H1 (cell line): Measurements from ENCODE around the gene ARHGEF4. TPM values are rescaled to one million over a fixed set of nuclear protein-coding genes. Genes with fewer than 3 reads are reported as not detected.

Experiments used
- CTCF ChIA-PET: fragments of 300-600 bp; sonication (Branson Sonifier 250); formaldehyde crosslinking; loops from one replicate; lab custom pipeline; 2021; ENCODE audit not compliant: partially characterized antibody; lab: Charles Lee
- POLR2A ChIA-PET: fragments of 300-600 bp; sonication (Branson Sonifier 250); formaldehyde crosslinking; loops from one replicate; lab custom pipeline; 2021; ENCODE audit warnings: inconsistent platforms; ENCODE audit not compliant: partially characterized antibody; lab: Charles Lee
- DNase-seq, 2 experiments: peaks; one replicate each; pipeline versions ENCODE4 v3.0.0 to v3.0.0-alpha.2; 2010 to 2022; ENCODE audit warnings: low spot score in 2 of 2, low read depth in 1 of 2, mixed read lengths in 1 of 2
- FAIRE-seq: peaks from 2 replicates; lab custom pipeline; 2011; peaks lifted over from hg19 to GRCh38; lab: Jason Lieb, UNC
- H2AFZ ChIP-seq: 2 replicates; pipeline ENCODE4 v1.8.1; 2012; ENCODE audit warnings: low read length, inconsistent platforms
- H2AK5ac ChIP-seq: 2 replicates; pipeline ENCODE4 v1.6.1; 2013; ENCODE audit warnings: low read depth, low read length
- H2BK120ac ChIP-seq: replicated peaks from 2 replicates; pipeline ENCODE3; 2013; ENCODE audit warnings: low read depth, low read length, inconsistent platforms
- H2BK12ac ChIP-seq: 2 replicates; pipeline ENCODE4 v1.6.1; 2013; ENCODE audit warnings: low read depth, low read length
- H2BK15ac ChIP-seq: 2 replicates; pipeline ENCODE4 v1.6.1; 2013; ENCODE audit warnings: low read length
- H2BK20ac ChIP-seq: 2 replicates; pipeline ENCODE4 v1.6.1; 2013; ENCODE audit warnings: low read length
- H2BK5ac ChIP-seq: 2 replicates; pipeline ENCODE4 v1.6.1; 2013; ENCODE audit warnings: low read depth, low read length
- H3K14ac ChIP-seq: 2 replicates; pipeline ENCODE4 v1.6.1; 2013; ENCODE audit warnings: inconsistent platforms; ENCODE audit not compliant: insufficient read length
- H3K18ac ChIP-seq: 2 replicates; pipeline ENCODE4 v1.6.1; 2013; ENCODE audit warnings: low read length; ENCODE audit errors: extremely low read depth
- H3K23ac ChIP-seq: 2 replicates; pipeline ENCODE4 v1.6.1; 2013; ENCODE audit warnings: inconsistent platforms; ENCODE audit not compliant: insufficient read length
- H3K23me2 ChIP-seq: 2 replicates; pipeline ENCODE4 v1.6.1; 2013; ENCODE audit warnings: low read depth, low read length
- H3K27ac ChIP-seq: 2 replicates; pipeline ENCODE4 v1.6.1; 2011; ENCODE audit warnings: low read depth, low read length, inconsistent platforms
- H3K27me3 ChIP-seq, 4 experiments: replicated peaks in 1 of 4; 1 replicate in 1 of 4; 2 replicates in 3 of 4; pipeline versions ENCODE4 v1.6.1 to v1.8.1; 2011 to 2013; ENCODE audit warnings: low read length in 3 of 4, mild to moderate bottlenecking in 3 of 4, inconsistent platforms in 2 of 4, mixed read lengths in 2 of 4, moderate library complexity in 1 of 4; ENCODE audit not compliant: control insufficient read depth in 3 of 4, insufficient read depth in 3 of 4; ENCODE audit errors: extremely low read depth in 1 of 4
- H3K36me3 ChIP-seq, 4 experiments: 2 replicates each; pipeline versions ENCODE4 v1.6.1 to v1.8.1; 2011 to 2013; ENCODE audit warnings: mild to moderate bottlenecking in 4 of 4, low read length in 3 of 4, moderate library complexity in 2 of 4, control low read depth in 1 of 4, inconsistent platforms in 1 of 4; ENCODE audit not compliant: insufficient read depth in 4 of 4, control insufficient read depth in 2 of 4
- H3K4ac ChIP-seq: replicated peaks from 2 replicates; pipeline ENCODE3; 2013; ENCODE audit warnings: low read length, low read depth, mixed read lengths, inconsistent platforms; ENCODE audit not compliant: insufficient read length
- H3K4me1 ChIP-seq, 4 experiments: replicated peaks in 1 of 4; 1 replicate in 1 of 4; 2 replicates in 3 of 4; pipeline versions ENCODE4 v1.6.1 to v1.8.1; 2011 to 2013; ENCODE audit warnings: low read length in 3 of 4, inconsistent platforms in 2 of 4, mixed read lengths in 1 of 4; ENCODE audit not compliant: insufficient read depth in 4 of 4, control insufficient read depth in 3 of 4
- H3K4me2 ChIP-seq, 2 experiments: 2 replicates each; pipeline versions ENCODE4 v1.6.1 to v1.8.1; 2011 to 2013; ENCODE audit warnings: low read depth in 2 of 2, low read length in 2 of 2, control low read depth in 1 of 2, inconsistent platforms in 1 of 2, mild to moderate bottlenecking in 1 of 2; ENCODE audit not compliant: insufficient read depth in 1 of 2
- H3K4me3 ChIP-seq, 4 experiments: fragments of 200-600, 300-600 bp in 1 of 4; sonication (generic), shearing (Covaris generic), sonication (Bioruptor Twin) in 1 of 4; 2 replicates each; pipeline versions ENCODE4 v1.5.1 to v1.8.1; 2011 to 2016; ENCODE audit warnings: low read length in 4 of 4, low read depth in 3 of 4, control low read depth in 2 of 4, inconsistent platforms in 2 of 4, mild to moderate bottlenecking in 2 of 4, mixed read lengths in 1 of 4, moderate library complexity in 1 of 4; ENCODE audit not compliant: insufficient read depth in 2 of 4; ENCODE audit errors: extremely low read depth in 1 of 4
- H3K56ac ChIP-seq: replicated peaks from 2 replicates; pipeline ENCODE3; 2013; ENCODE audit warnings: low read depth, mild to moderate bottlenecking, mixed read lengths, low read length, inconsistent platforms; ENCODE audit not compliant: insufficient read length
- H3K79me1 ChIP-seq: 2 replicates; pipeline ENCODE4 v1.6.1; 2013; ENCODE audit warnings: low read depth, low read length, control low read depth
- H3K79me2 ChIP-seq, 2 experiments: 2 replicates each; pipeline versions ENCODE4 v1.6.1 to v1.8.1; 2012 to 2013; ENCODE audit warnings: low read length in 2 of 2, mild to moderate bottlenecking in 2 of 2, inconsistent platforms in 1 of 2; ENCODE audit not compliant: insufficient read depth in 2 of 2, control insufficient read depth in 1 of 2
- H3K9ac ChIP-seq, 4 experiments: replicated peaks in 1 of 4; 1 replicate in 1 of 4; 2 replicates in 3 of 4; pipeline versions ENCODE4 v1.6.1 to v1.8.1; 2011 to 2013; ENCODE audit warnings: low read depth in 3 of 4, low read length in 3 of 4, control low read depth in 2 of 4, mild to moderate bottlenecking in 2 of 4, moderate library complexity in 2 of 4, inconsistent platforms in 1 of 4; ENCODE audit errors: extremely low read depth in 1 of 4
- H3K9me3 ChIP-seq, 2 experiments: 2 replicates each; pipeline versions ENCODE4 v1.6.1 to v1.8.1; 2012 to 2013; ENCODE audit warnings: mild to moderate bottlenecking in 2 of 2, moderate library complexity in 2 of 2, control low read depth in 1 of 2, inconsistent platforms in 1 of 2, low read depth in 1 of 2, low read length in 1 of 2, mixed read lengths in 1 of 2; ENCODE audit not compliant: insufficient read depth in 2 of 2
- H4K20me1 ChIP-seq, 2 experiments: replicated peaks in 1 of 2; 2 replicates each; pipeline versions ENCODE3 to v1.8.1; 2011 to 2013; ENCODE audit warnings: inconsistent platforms in 2 of 2, low read length in 2 of 2, mild to moderate bottlenecking in 1 of 2; ENCODE audit not compliant: insufficient read depth in 2 of 2, control insufficient read depth in 1 of 2
- H4K5ac ChIP-seq: 2 replicates; pipeline ENCODE4 v1.6.1; 2013; ENCODE audit warnings: low read length, low read depth, mixed read lengths, inconsistent platforms; ENCODE audit not compliant: insufficient read length
- H4K8ac ChIP-seq: 2 replicates; pipeline ENCODE4 v1.8.0; 2013; ENCODE audit warnings: mild to moderate bottlenecking, moderate library complexity, low read length, inconsistent platforms; ENCODE audit not compliant: insufficient read depth; ENCODE audit errors: extremely low read depth
- H4K91ac ChIP-seq: replicated peaks from 2 replicates; pipeline ENCODE3; 2013; ENCODE audit warnings: low read length, mixed read lengths, inconsistent platforms; ENCODE audit not compliant: insufficient read length
- RAD21 ChIP-seq, 2 experiments: IDR thresholded peaks in 1 of 2; conservative IDR thresholded peaks in 1 of 2; 2 replicates each; pipeline ENCODE4 v1.6.1; 2011; ENCODE audit warnings: low read depth in 2 of 2, low read length in 2 of 2, improper control_type of control experiment in 1 of 2, inconsistent platforms in 1 of 2, mild to moderate bottlenecking in 1 of 2, moderate library complexity in 1 of 2
- RBBP5 ChIP-seq: IDR thresholded peaks from 2 replicates; pipeline ENCODE4 v1.7.1; 2012; ENCODE audit warnings: low read depth, mild to moderate bottlenecking, inconsistent platforms, low read length, moderate library complexity, borderline replicate concordance
- WGBS, 2 experiments: shearing (Covaris generic) in 1 of 2; methylation state at CpG; one replicate each; pipeline versions ENCODE4 v1.1.6 to v1.1.7; 2013 to 2015; ENCODE audit warnings: low lambda C conversion rate in 2 of 2, mixed read lengths in 2 of 2, inconsistent platforms in 1 of 2, low coverage in 1 of 2, missing lambda C conversion rate in 1 of 2; ENCODE audit not compliant: insufficient replicate concordance in 2 of 2, insufficient coverage in 1 of 2, insufficient read length in 1 of 2; ENCODE audit errors: extremely low coverage in 1 of 2, missing lambda C conversion rate in 1 of 2; 5-methylcytosine and 5-hydroxymethylcytosine counted together
- polyA plus RNA-seq, 7 experiments: library from polyadenylated mRNA; depleted of rRNA in 3 of 7; stranded (reverse) in 5 of 7; unstranded in 2 of 7; fragments of >200 nt in 5 of 7; fragments of 200-250 nt in 2 of 7; gene quantifications; 1 replicate in 5 of 7; 2 replicates in 1 of 7; 4 replicates in 1 of 7; pipeline versions ENCODE4 v1.2.1 to v1.2.3, GENCODE V29; 2011 to 2013; ENCODE audit warnings: missing spikeins in 2 of 7, mixed read lengths in 2 of 7
- total RNA-seq: library from RNA; stranded (reverse); fragmentation: NEBNext Ultra II Directional; extraction: Animal tissue kit (Norgen Biotek cat#: 25700); gene quantifications from 2 replicates; pipeline ENCODE4 v1.2.1, GENCODE V29; 2021
- TF ChIP-seq, protein P1 (sequence below), 3 experiments: IDR thresholded peaks; 1 replicate in 2 of 3; 2 replicates in 1 of 3; pipeline versions ENCODE4 v1.5.1 to v1.6.1; 2011; ENCODE audit warnings: low read length in 3 of 3, mild to moderate bottlenecking in 3 of 3, inconsistent platforms in 2 of 3, low read depth in 1 of 3, moderate library complexity in 1 of 3; ENCODE audit not compliant: insufficient read depth in 1 of 3; ENCODE audit errors: control extremely low read depth in 1 of 3

Gene ARHGEF4
- total and polyA plus RNA-seq, 2 of the 8 experiments (the other 6 are each of a cell fraction or from before 2014, with no cell fraction given) = 10.6 to 14.6 TPM

- CTCF ChIA-PET = interaction anchor here (0.6 to 2.9 kb wide), 15 partner anchors 8 to 646 kb away, joined by 3 to 13 read pairs (median 3); no protein-coding TSS in a partner anchor
These were observed 6.1 kb downstream of the ARHGEF4 start for GRCh38 chr2:130842770-130843169.

More at GRCh38 chr2:130842770-130843169, 6.1 kb downstream of the ARHGEF4 start:
- Histone ChIP-seq H4K91ac (no peak overlapping the region), H2BK120ac (no peak overlapping the region), H3K79me1 (peaks cover 2% of the 10 kb centered on the region; the same call in 1 of the 2 replicates), H3K23me2 (no peaks in the 10 kb centered on the region; the same call in 1 of the 2 replicates), H2AK5ac (no peak overlapping the region), H4K5ac (no peak overlapping the region), H3K9ac (no peak overlapping the region), H4K20me1 (peaks cover 0 to 12% of the 10 kb centered on the region in 2 experiments), H3K79me2 (no peaks in the 10 kb centered on the region; a peak in 1 of 4 replicates), H3K27ac (no peak overlapping the region), H3K4me1 (peaks cover 0 to 11% (median 4%) of the 10 kb centered on the region in 4 experiments; a peak in 6 of 7 replicates), H3K4ac (no peak overlapping the region), H2BK20ac (no peak overlapping the region), H3K14ac (no peak overlapping the region), H4K8ac (no peak overlapping the region), H2BK5ac (no peak overlapping the region), H3K18ac (no peak overlapping the region), H3K4me2 (no peak overlapping the region), H3K56ac (no peak overlapping the region), H3K23ac (no peak overlapping the region), H2AFZ (no peak overlapping the region)
- POLR2A ChIA-PET = interaction anchor here (0.6 kb wide), 1 partner anchor 9 kb away, joined by 3 read pairs; no protein-coding TSS in a partner anchor
- TF ChIP-seq RBBP5 = no peak
- TF ChIP-seq RAD21 (IDR thresholded peaks at IDR 0.05 in 1 of 2, conservative IDR thresholded peaks at IDR 0.05 in 1 of 2; ENCODE audit: low read depth in 2 of 2, low read length in 2 of 2) = peak; percentile 19 to 46; a peak in 2 of 4 replicates
- TF ChIP-seq, protein P1, sequence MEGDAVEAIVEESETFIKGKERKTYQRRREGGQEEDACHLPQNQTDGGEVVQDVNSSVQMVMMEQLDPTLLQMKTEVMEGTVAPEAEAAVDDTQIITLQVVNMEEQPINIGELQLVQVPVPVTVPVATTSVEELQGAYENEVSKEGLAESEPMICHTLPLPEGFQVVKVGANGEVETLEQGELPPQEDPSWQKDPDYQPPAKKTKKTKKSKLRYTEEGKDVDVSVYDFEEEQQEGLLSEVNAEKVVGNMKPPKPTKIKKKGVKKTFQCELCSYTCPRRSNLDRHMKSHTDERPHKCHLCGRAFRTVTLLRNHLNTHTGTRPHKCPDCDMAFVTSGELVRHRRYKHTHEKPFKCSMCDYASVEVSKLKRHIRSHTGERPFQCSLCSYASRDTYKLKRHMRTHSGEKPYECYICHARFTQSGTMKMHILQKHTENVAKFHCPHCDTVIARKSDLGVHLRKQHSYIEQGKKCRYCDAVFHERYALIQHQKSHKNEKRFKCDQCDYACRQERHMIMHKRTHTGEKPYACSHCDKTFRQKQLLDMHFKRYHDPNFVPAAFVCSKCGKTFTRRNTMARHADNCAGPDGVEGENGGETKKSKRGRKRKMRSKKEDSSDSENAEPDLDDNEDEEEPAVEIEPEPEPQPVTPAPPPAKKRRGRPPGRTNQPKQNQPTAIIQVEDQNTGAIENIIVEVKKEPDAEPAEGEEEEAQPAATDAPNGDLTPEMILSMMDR (IDR thresholded peaks at IDR 0.05; ENCODE audit: control extremely low read depth in 1 of 3, insufficient read depth in 1 of 3, low read depth in 1 of 3, low read length in 3 of 3) = peak in 2 of 3 experiments; percentile 40 to 44; a peak in 2 of 4 replicates
- TF ChIP-seq, all 59 proteins: peak for 2
- no peak overlapping the region for H3K4me3 ChIP-seq
- FAIRE-seq = no peak
- no peak overlapping the region; the same call in 1 of the 2 replicates for H2BK15ac ChIP-seq
- H3K36me3 ChIP-seq = no peaks in the 10 kb centered on the region; a peak in 2 of 8 replicates
- WGBS, 2 experiments = 76% methylated on average over 8 of the region's 8 CpGs; no CpG with 5 or more reads in 1 of the 2 experiments
- no peak for DNase-seq
- no peaks in the 10 kb centered on the region for H3K9me3 ChIP-seq
- peaks cover 3 to 5% (median 4%) of the 10 kb centered on the region in 4 experiments; a peak in 6 of 7 replicates for H3K27me3 ChIP-seq
- no peak overlapping the region for H2BK12ac ChIP-seq
